Esophagus squamous epithelium (tissue), 4 donors: ENCODE results near the gene CUBN.

Source experiments
- CTCF ChIP-seq, 6 experiments: fragments of 450-650 bp in 4 of 6; fragments of 200-600 bp in 2 of 6; sonication (generic) in 2 of 6; IDR thresholded peaks; one replicate each; pipeline ENCODE4 v1.5.1; 2016 to 2019; ENCODE audit warnings: antibody characterized with exemption in 6 of 6, mild to moderate bottlenecking in 4 of 6, moderate library complexity in 4 of 6
- POLR2A ChIP-seq, 4 donors: fragments of 450-650 bp; IDR thresholded peaks; one replicate each; pipeline ENCODE4 v1.6.1; 2017; ENCODE audit warnings: antibody characterized with exemption in 4 of 4, mild to moderate bottlenecking in 4 of 4, moderate library complexity in 3 of 4

- TF ChIP-seq CTCF (IDR thresholded peaks at IDR 0.05) = no peak
- no peak for TF ChIP-seq POLR2A (IDR thresholded peaks at IDR 0.05)
These were observed 15.6 kb downstream of the CUBN start for GRCh38 chr10:17113889-17114540.
